HG03432 (cell line): Measurements from ENCODE around the gene EFS.
"Not testable (repeated sequence)": the region's sequence is repeated elsewhere in the genome, so short reads cannot be mapped to it uniquely, and the experiment has no call there.

ENCODE experiments used
- ATAC-seq: cut with Tn5 transposase; IDR thresholded peaks from one replicate; pipeline ENCODE4 v1.9.1; 2021; ENCODE audit warnings: mild to moderate bottlenecking, moderate library complexity; ENCODE audit not compliant: unreplicated experiment

The EFS gene

GRCh38 chr14:23365036-23365731 lies at the start of gene EFS:
Gene EFS, minus strand, starts transcription at chr14:23365172. Its CDS starts 147 bp downstream, at chr14:23365025.
- ATAC-seq: no peak

- ATAC-seq: no peak
Observed at GRCh38 chr14:23414254-23414653, 49.3 kb upstream of the EFS start.

- no peak for ATAC-seq
Observed at GRCh38 chr14:23413681-23414080, 48.7 kb upstream of the EFS start.

- no peak for ATAC-seq
Observed at GRCh38 chr14:23411563-23412525, 46.9 kb upstream of the EFS start.

- ATAC-seq: no peak
Observed at GRCh38 chr14:23409966-23410635, 45.1 kb upstream of the EFS start.

- ATAC-seq: no peak
Observed at GRCh38 chr14:23409475-23409874, 44.5 kb upstream of the EFS start.

GRCh38 chr14:23408307-23408630 lies 43.3 kb upstream of the EFS start:
- no peak for ATAC-seq

- ATAC-seq: no peak
Observed at GRCh38 chr14:23407516-23408306, 42.7 kb upstream of the EFS start, which contains the start of gene MYH6. Gene MYH6, minus strand, starts transcription at chr14:23408273. Its CDS starts 1,050 bp downstream, at chr14:23407223.

GRCh38 chr14:23406725-23407355 lies 41.9 kb upstream of the EFS start:
- ATAC-seq: no peak

GRCh38 chr14:23406244-23406643 lies 41.3 kb upstream of the EFS start:
- ATAC-seq: peak; percentile 61

GRCh38 chr14:23405516-23406025 lies 40.6 kb upstream of the EFS start:
- ATAC-seq: no peak

- ATAC-seq: no peak
Observed at GRCh38 chr14:23405096-23405495, 40.1 kb upstream of the EFS start.

GRCh38 chr14:23404331-23404900 lies 39.4 kb upstream of the EFS start:
- no peak for ATAC-seq

- ATAC-seq: no peak
Observed at GRCh38 chr14:23403908-23404307, 38.9 kb upstream of the EFS start.

- ATAC-seq: no peak
Observed at GRCh38 chr14:23403139-23403438, 38.1 kb upstream of the EFS start.

GRCh38 chr14:23402296-23403138 lies 37.5 kb upstream of the EFS start:
- no peak for ATAC-seq

GRCh38 chr14:23401291-23401690 lies 36.3 kb upstream of the EFS start:
- ATAC-seq: no peak

- ATAC-seq: not testable (repeated sequence)
Observed at GRCh38 chr14:23400496-23401149, 35.7 kb upstream of the EFS start.
